ENCODE measurements around the gene SPA17. TPM values are rescaled to one million over a fixed set of nuclear protein-coding genes. Genes with fewer than 3 reads are reported as not detected.

Gene SPA17
- total and polyA plus RNA-seq, 4 donors = 14.4 to 28.9 (median 16.0) TPM

DNA sequence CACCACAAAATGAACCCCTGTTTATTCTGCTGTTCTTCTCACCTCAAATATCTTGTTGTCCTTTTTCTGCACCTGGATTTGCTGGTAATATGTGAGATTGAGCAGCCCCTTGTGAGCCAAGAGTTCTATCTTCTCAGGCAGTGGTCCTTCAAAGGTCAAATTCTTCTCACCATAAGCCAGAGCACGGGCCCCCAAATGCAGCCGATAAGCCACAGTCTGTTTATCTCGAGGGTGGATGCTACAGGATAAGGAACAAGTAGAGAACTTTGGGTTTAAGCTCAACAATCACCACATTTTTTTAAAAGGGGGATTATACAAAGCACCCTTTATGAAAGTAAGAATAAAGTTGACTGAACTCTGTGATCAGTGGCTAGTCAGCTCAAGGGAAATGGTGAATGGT lies 35.2 kb upstream of the SPA17 start:
- Histone ChIP-seq H3K9me3 (ENCODE audit: control insufficient read depth in 4 of 4, insufficient read depth in 3 of 4, low read length in 3 of 4) (no peaks in the 10 kb centered on the region), H3K36me3 (ENCODE audit: control insufficient read depth in 4 of 4, insufficient read depth in 4 of 4, low read length in 4 of 4) (peaks cover 3 to 15% (median 11%) of the 10 kb centered on the region in 4 donors), H3K27ac (ENCODE audit: low read depth in 1 of 2, low read length in 1 of 2) (no peak overlapping the region), H3K4me1 (ENCODE audit: control insufficient read depth in 5 of 5, insufficient read depth in 5 of 5, low read length in 5 of 5) (no peaks in the 10 kb centered on the region), H3K9ac (ENCODE audit: insufficient read depth in 1 of 2, low read length in 2 of 2) (no peak overlapping the region), H3K27me3 (ENCODE audit: control insufficient read depth in 3 of 3, insufficient read depth in 3 of 3, low read length in 2 of 3) (no peaks in the 10 kb centered on the region), H3K4me3 (no peak overlapping the region)
- no peak for ATAC-seq (ENCODE audit: insufficient read depth, low FRiP score)
- TF ChIP-seq, protein P1, sequence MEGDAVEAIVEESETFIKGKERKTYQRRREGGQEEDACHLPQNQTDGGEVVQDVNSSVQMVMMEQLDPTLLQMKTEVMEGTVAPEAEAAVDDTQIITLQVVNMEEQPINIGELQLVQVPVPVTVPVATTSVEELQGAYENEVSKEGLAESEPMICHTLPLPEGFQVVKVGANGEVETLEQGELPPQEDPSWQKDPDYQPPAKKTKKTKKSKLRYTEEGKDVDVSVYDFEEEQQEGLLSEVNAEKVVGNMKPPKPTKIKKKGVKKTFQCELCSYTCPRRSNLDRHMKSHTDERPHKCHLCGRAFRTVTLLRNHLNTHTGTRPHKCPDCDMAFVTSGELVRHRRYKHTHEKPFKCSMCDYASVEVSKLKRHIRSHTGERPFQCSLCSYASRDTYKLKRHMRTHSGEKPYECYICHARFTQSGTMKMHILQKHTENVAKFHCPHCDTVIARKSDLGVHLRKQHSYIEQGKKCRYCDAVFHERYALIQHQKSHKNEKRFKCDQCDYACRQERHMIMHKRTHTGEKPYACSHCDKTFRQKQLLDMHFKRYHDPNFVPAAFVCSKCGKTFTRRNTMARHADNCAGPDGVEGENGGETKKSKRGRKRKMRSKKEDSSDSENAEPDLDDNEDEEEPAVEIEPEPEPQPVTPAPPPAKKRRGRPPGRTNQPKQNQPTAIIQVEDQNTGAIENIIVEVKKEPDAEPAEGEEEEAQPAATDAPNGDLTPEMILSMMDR (IDR thresholded peaks at IDR 0.05; ENCODE audit: control extremely low read depth, extremely low read depth) = no peak
- no peak for DNase-seq
- 92 to 95% methylated on average over 3 of the region's 3 CpGs for WGBS, 2 donors

DNA sequence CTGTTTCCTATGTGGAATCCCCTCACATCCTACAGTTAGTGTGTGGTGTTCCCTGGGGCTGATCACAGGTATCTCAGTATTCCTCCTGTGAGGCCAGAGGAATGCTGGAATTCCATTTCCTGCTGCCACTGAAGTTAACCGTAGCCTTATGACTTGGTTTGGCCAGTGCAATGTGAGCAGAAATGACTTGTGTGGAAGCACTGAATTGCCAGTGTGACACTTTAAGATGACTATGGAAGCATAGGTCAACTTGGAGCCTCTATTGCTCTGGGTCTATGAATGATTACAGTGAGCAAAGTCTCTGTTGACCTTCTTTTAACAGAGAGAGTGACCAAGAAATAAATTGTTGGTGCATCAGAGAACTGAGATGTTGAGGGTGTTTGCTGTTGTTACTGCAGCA lies 34.5 kb upstream of the SPA17 start:
- no peaks in the 10 kb centered on the region for H3K27me3 ChIP-seq (ENCODE audit: control insufficient read depth in 3 of 3, insufficient read depth in 3 of 3, low read length in 2 of 3)
- no peaks in the 10 kb centered on the region for H3K4me1 ChIP-seq (ENCODE audit: control insufficient read depth in 5 of 5, insufficient read depth in 5 of 5, low read length in 5 of 5)
- 84 to 93% methylated on average over 1 of the region's 1 CpG for WGBS, 2 donors
- no peak overlapping the region for H3K9ac ChIP-seq (ENCODE audit: insufficient read depth in 1 of 2, low read length in 2 of 2)
- peaks cover 0 to 15% (median 10%) of the 10 kb centered on the region in 4 donors for H3K36me3 ChIP-seq (ENCODE audit: control insufficient read depth in 4 of 4, insufficient read depth in 4 of 4, low read length in 4 of 4)
- no peak overlapping the region for H3K27ac ChIP-seq (ENCODE audit: low read depth in 1 of 2, low read length in 1 of 2)
- no peak overlapping the region for H3K4me3 ChIP-seq
- ATAC-seq (ENCODE audit: insufficient read depth, low FRiP score) (no peak), DNase-seq (no peak)
- no peaks in the 10 kb centered on the region for H3K9me3 ChIP-seq (ENCODE audit: control insufficient read depth in 4 of 4, insufficient read depth in 3 of 4, low read length in 3 of 4)
- TF ChIP-seq, protein P1 (IDR thresholded peaks at IDR 0.05; ENCODE audit: control extremely low read depth, extremely low read depth) = no peak

DNA sequence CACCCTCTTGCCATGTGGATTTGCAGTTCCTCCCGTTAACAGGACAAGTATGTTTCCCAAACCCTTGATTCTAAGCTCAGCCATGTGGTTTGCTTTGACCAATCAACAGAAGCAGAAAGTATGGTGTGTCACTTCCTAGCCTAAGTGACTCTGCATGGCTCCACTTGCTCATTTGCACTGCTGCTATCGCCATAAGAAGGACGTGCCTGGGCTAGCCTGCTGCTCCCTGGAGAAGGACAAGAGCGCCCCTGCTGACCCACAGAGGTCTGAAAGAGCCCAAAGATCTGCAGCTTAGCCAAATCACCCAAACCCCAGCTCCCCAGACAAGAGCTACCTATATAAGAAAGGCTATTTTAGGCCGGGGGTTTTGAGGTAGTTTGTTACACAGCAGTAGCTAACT lies 33.0 kb upstream of the SPA17 start:
- ATAC-seq (ENCODE audit: insufficient read depth, low FRiP score) (no peak), DNase-seq (no peak)
- no peaks in the 10 kb centered on the region for H3K4me1 ChIP-seq (ENCODE audit: control insufficient read depth in 5 of 5, insufficient read depth in 5 of 5, low read length in 5 of 5)
- H3K4me3 ChIP-seq = no peak overlapping the region
- no peak overlapping the region for H3K27ac ChIP-seq (ENCODE audit: low read depth in 1 of 2, low read length in 1 of 2)
- H3K9me3 ChIP-seq (ENCODE audit: control insufficient read depth in 4 of 4, insufficient read depth in 3 of 4, low read length in 3 of 4) = no peaks in the 10 kb centered on the region
- H3K27me3 ChIP-seq (ENCODE audit: control insufficient read depth in 3 of 3, insufficient read depth in 3 of 3, low read length in 2 of 3) = no peaks in the 10 kb centered on the region
- H3K9ac ChIP-seq (ENCODE audit: insufficient read depth in 1 of 2, low read length in 2 of 2) = no peak overlapping the region
- WGBS, 2 donors = 90 to 91% methylated on average over 5 of the region's 5 CpGs
- TF ChIP-seq, protein P1 (IDR thresholded peaks at IDR 0.05; ENCODE audit: control extremely low read depth, extremely low read depth) = no peak
- H3K36me3 ChIP-seq (ENCODE audit: control insufficient read depth in 4 of 4, insufficient read depth in 4 of 4, low read length in 4 of 4) = peaks cover 0 to 15% (median 8%) of the 10 kb centered on the region in 4 donors

DNA sequence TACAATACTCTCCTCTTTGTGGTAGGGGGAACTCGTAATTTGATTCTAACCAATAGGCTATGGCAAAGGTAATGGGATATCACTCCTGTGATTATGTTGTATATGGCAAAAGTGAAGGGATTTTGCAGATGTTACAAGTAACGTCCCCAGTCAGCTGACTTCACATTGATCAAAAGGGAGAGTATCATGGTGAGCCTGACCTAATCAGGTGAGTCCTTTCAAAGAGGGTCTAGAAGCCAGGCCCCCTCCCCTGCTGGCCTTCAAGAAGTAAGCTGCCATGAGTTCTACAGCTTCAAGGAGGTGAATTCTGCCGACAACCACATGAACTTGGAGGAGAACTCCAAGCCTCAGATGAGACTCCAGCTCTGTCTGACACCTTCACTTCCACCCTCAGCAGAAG lies 31.1 kb upstream of the SPA17 start:
- no peak overlapping the region for H3K4me3 ChIP-seq
- no peaks in the 10 kb centered on the region for H3K9me3 ChIP-seq (ENCODE audit: control insufficient read depth in 4 of 4, insufficient read depth in 3 of 4, low read length in 3 of 4)
- no peaks in the 10 kb centered on the region for H3K4me1 ChIP-seq (ENCODE audit: control insufficient read depth in 5 of 5, insufficient read depth in 5 of 5, low read length in 5 of 5)
- no peak overlapping the region for H3K27ac ChIP-seq (ENCODE audit: low read depth in 1 of 2, low read length in 1 of 2)
- 95 to 96% methylated on average over 3 of the region's 3 CpGs for WGBS, 2 donors
- TF ChIP-seq, protein P1 (IDR thresholded peaks at IDR 0.05; ENCODE audit: control extremely low read depth, extremely low read depth) = no peak
- H3K27me3 ChIP-seq (ENCODE audit: control insufficient read depth in 3 of 3, insufficient read depth in 3 of 3, low read length in 2 of 3) = no peaks in the 10 kb centered on the region
- no peak for ATAC-seq (ENCODE audit: insufficient read depth, low FRiP score)
- no peak overlapping the region for H3K9ac ChIP-seq (ENCODE audit: insufficient read depth in 1 of 2, low read length in 2 of 2)
- H3K36me3 ChIP-seq (ENCODE audit: control insufficient read depth in 4 of 4, insufficient read depth in 4 of 4, low read length in 4 of 4) = peaks cover 0 to 10% (median 4%) of the 10 kb centered on the region in 4 donors
- no peak for DNase-seq

Measured in lung (tissue), 12 donors.